Glutamatergic neuron (in vitro differentiated cells): ENCODE results near the gene POLG. TPM values are rescaled to one million over a fixed set of nuclear protein-coding genes. Genes with fewer than 3 reads are reported as not detected.

Source experiments
- DNase-seq: peaks from one replicate; pipeline ENCODE4 v3.0.0; 2022
- H3K27ac Mint-ChIP-seq: one replicate; pipeline ENCODE4 v1.8.0; 2020; ENCODE audit warnings: mild to moderate bottlenecking, mixed read lengths, inconsistent platforms; ENCODE audit not compliant: unreplicated experiment
- H3K27me3 Mint-ChIP-seq: one replicate; pipeline ENCODE4 v1.8.0; 2020; ENCODE audit warnings: mild to moderate bottlenecking, moderate library complexity, mixed read lengths, inconsistent platforms; ENCODE audit not compliant: unreplicated experiment
- H3K36me3 Mint-ChIP-seq: one replicate; pipeline ENCODE4 v1.8.0; 2020; ENCODE audit warnings: mild to moderate bottlenecking, mixed read lengths, inconsistent platforms; ENCODE audit not compliant: unreplicated experiment
- H3K4me1 Mint-ChIP-seq: one replicate; pipeline ENCODE4 v1.8.0; 2020; ENCODE audit warnings: mild to moderate bottlenecking, low read depth, mixed read lengths, inconsistent platforms; ENCODE audit not compliant: unreplicated experiment
- H3K4me3 Mint-ChIP-seq: one replicate; pipeline ENCODE4 v1.8.0; 2020; ENCODE audit warnings: mild to moderate bottlenecking, mixed read lengths, inconsistent platforms; ENCODE audit not compliant: unreplicated experiment
- H3K9me3 Mint-ChIP-seq: one replicate; pipeline ENCODE4 v1.8.0; 2020; ENCODE audit warnings: mild to moderate bottlenecking, moderate library complexity, mixed read lengths, inconsistent platforms; ENCODE audit not compliant: unreplicated experiment
- CTCF ChIP-seq: fragments of 200-600 bp; sonication (generic); IDR thresholded peaks from one replicate; pipeline ENCODE4 v1.5.0; 2021; ENCODE audit not compliant: partially characterized antibody, unreplicated experiment
- total RNA-seq: library from RNA; stranded (reverse); fragmentation: NEBNext Ultra II Directional; extraction: Animal tissue kit (Norgen Biotek cat#: 25700); gene quantifications from one replicate; pipeline ENCODE4 v1.2.1, GENCODE V29; 2021; ENCODE audit not compliant: unreplicated experiment

Gene POLG
- total RNA-seq, 1 donor from 2014 or later, result 55.4 TPM

DNA sequence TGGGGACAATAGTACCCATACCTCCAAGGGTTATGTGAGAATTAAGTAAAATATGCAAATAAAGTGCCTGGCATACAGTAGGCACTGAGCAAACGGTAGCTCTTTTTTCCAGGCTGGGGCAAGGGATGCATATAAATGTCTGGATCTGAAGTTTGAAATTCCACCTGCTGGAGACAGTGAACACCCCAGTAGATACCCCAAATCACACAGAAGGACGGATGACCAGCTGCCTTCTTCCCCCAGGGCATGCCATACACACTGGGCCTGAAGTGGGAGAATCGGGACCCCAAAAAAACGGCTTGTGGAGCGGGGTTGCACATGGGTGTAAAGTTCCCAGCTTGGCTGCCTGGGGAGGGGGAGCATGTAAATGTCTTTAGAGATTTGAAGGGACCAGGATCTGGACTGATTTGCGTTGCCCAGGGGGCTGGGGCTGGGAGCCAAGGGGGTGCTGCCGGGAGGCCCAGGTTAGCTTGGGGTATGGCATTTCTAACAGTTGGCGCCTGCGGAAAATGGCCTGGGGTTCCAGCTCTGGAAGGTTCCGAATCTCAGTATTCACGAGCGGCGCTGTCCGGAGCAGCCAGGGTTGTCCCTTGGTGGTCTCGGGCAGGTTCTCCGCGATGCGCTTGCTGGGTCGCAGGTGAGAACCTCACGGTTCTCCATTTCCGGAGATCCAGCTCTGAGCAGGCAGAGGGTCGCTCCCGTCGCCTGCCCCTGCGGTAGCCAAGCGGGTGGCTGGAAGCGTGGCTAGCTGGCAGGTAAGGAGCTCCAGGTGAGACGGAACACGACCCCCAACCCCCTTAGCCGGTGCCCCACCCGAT, 42.6 kb upstream of the POLG start:
- H3K9me3 Mint-ChIP-seq, result peaks cover 9% of the 10 kb centered on the region
- no peaks in the 10 kb centered on the region for H3K36me3 Mint-ChIP-seq
- DNase-seq, result no peak
- TF ChIP-seq CTCF, result no peak
- peaks cover 34% of the 10 kb centered on the region for H3K4me1 Mint-ChIP-seq
- H3K27ac Mint-ChIP-seq, result no peak overlapping the region
- peaks cover 33% of the 10 kb centered on the region for H3K27me3 Mint-ChIP-seq
- no peak overlapping the region for H3K4me3 Mint-ChIP-seq

- Mint-ChIP-seq H3K4me3 (no peak overlapping the region), H3K4me1 (peaks cover 33% of the 10 kb centered on the region), H3K27me3 (peaks cover 31% of the 10 kb centered on the region), H3K36me3 (no peaks in the 10 kb centered on the region), H3K9me3 (peaks cover 10% of the 10 kb centered on the region), H3K27ac (no peak overlapping the region)
- TF ChIP-seq CTCF, result no peak
- no peak for DNase-seq
These were observed 41.8 kb upstream of the POLG start for GRCh38 chr15:89376388-89376787.

GRCh38 chr15:89375093-89376005, 40.7 kb upstream of the POLG start:
- peaks cover 36% of the 10 kb centered on the region for H3K4me1 Mint-ChIP-seq
- no peak for DNase-seq
- H3K4me3 Mint-ChIP-seq, result peak overlapping the region; percentile 43
- H3K27ac Mint-ChIP-seq, result no peak overlapping the region
- no peaks in the 10 kb centered on the region for H3K36me3 Mint-ChIP-seq
- TF ChIP-seq CTCF, result no peak
- peaks cover 10% of the 10 kb centered on the region for H3K9me3 Mint-ChIP-seq
- H3K27me3 Mint-ChIP-seq, result peaks cover 32% of the 10 kb centered on the region

DNA sequence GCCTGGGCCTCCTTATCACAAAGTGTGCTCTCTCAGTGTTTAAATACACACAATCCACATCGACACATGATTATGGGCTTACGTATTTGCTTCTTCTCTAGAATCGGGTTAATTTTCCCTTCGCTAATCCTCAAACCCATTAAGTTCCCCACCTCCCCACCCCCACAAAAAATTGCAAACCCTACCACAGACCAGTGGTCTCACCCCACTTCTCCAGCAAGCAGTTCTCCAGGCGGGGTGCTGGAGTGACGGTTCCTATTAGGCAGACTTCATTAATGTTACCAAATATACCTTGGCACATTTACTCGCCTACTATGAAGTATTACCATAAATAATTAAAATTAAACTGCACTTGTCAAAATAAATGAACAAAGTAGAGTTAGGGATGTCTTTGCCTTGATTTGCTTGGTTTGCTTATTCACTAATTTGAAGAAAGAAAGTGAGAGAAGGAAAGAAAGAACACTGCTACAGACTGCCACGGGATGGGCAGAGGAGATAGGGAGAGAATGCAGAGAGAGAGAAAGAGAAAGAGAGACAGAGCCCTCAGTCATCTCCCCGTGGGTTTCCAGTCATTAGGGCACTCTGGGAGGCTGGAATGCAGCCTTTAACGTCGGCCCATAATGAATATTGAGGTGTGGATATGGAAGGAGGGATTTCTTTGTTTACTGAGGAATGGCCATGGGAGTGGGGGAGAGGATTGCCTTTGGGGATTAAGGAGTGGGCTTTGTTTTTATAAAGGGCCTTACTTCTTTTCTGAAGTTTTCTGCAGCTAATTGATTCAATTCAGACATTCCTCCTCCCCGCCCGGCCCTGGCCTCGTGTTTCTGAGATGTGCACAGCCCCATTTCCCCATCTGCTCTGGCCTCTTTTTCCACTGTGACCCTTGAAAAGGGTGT, 39.7 kb upstream of the POLG start:
- Mint-ChIP-seq H3K4me3 (peak overlapping the region; percentile 51), H3K4me1 (peaks cover 39% of the 10 kb centered on the region), H3K9me3 (peaks cover 10% of the 10 kb centered on the region), H3K27ac (no peak overlapping the region), H3K27me3 (peaks cover 33% of the 10 kb centered on the region), H3K36me3 (no peaks in the 10 kb centered on the region)
- no peak for DNase-seq
- no peak for TF ChIP-seq CTCF
